ENCODE results near the gene SDHA. TPM values are rescaled to one million over a fixed set of nuclear protein-coding genes. Genes with fewer than 3 reads are reported as not detected.
A peak's percentile ranks its signal among the peaks of the same experiment; 100 is the strongest.

Gene SDHA
- total and polyA plus RNA-seq, 4 donors: 60.0 to 105 (median 91.4) TPM

- Histone ChIP-seq H3K9me3 (ENCODE audit: control insufficient read depth in 4 of 4, insufficient read depth in 3 of 4, low read length in 3 of 4) (no peaks in the 10 kb centered on the region), H3K4me3 (no peak overlapping the region), H3K36me3 (ENCODE audit: control insufficient read depth in 4 of 4, insufficient read depth in 4 of 4, low read length in 4 of 4) (peaks cover 0 to 26% (median 6%) of the 10 kb centered on the region in 4 donors), H3K27me3 (ENCODE audit: control insufficient read depth in 3 of 3, insufficient read depth in 3 of 3, low read length in 2 of 3) (no peaks in the 10 kb centered on the region), H3K4me1 (ENCODE audit: control insufficient read depth in 5 of 5, insufficient read depth in 5 of 5, low read length in 5 of 5) (peaks cover 0 to 5% (median 0%) of the 10 kb centered on the region in 5 donors), H3K27ac (ENCODE audit: low read depth in 1 of 2, low read length in 1 of 2) (no peak overlapping the region), H3K9ac (ENCODE audit: insufficient read depth in 1 of 2, low read length in 2 of 2) (no peak overlapping the region)
- WGBS, 2 donors: 94 to 95% methylated on average over 30 of the region's 30 CpGs
- no peak for DNase-seq
- no peak for ATAC-seq (ENCODE audit: insufficient read depth, low FRiP score)
- TF ChIP-seq, protein P1, sequence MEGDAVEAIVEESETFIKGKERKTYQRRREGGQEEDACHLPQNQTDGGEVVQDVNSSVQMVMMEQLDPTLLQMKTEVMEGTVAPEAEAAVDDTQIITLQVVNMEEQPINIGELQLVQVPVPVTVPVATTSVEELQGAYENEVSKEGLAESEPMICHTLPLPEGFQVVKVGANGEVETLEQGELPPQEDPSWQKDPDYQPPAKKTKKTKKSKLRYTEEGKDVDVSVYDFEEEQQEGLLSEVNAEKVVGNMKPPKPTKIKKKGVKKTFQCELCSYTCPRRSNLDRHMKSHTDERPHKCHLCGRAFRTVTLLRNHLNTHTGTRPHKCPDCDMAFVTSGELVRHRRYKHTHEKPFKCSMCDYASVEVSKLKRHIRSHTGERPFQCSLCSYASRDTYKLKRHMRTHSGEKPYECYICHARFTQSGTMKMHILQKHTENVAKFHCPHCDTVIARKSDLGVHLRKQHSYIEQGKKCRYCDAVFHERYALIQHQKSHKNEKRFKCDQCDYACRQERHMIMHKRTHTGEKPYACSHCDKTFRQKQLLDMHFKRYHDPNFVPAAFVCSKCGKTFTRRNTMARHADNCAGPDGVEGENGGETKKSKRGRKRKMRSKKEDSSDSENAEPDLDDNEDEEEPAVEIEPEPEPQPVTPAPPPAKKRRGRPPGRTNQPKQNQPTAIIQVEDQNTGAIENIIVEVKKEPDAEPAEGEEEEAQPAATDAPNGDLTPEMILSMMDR (IDR thresholded peaks at IDR 0.05; ENCODE audit: control extremely low read depth, extremely low read depth): no peak
Measured at GRCh38 chr5:204966-205670, 13.0 kb upstream of the SDHA start.

- Histone ChIP-seq H3K27ac (ENCODE audit: low read depth in 1 of 2, low read length in 1 of 2) (peak overlapping the region in 1 of 2 donors; percentile 74), H3K9ac (ENCODE audit: insufficient read depth in 1 of 2, low read length in 2 of 2) (no peak overlapping the region), H3K9me3 (ENCODE audit: control insufficient read depth in 4 of 4, insufficient read depth in 3 of 4, low read length in 3 of 4) (no peaks in the 10 kb centered on the region), H3K27me3 (ENCODE audit: control insufficient read depth in 3 of 3, insufficient read depth in 3 of 3, low read length in 2 of 3) (no peaks in the 10 kb centered on the region), H3K4me3 (no peak overlapping the region), H3K4me1 (ENCODE audit: control insufficient read depth in 5 of 5, insufficient read depth in 5 of 5, low read length in 5 of 5) (peaks cover 0 to 5% (median 0%) of the 10 kb centered on the region in 5 donors), H3K36me3 (ENCODE audit: control insufficient read depth in 4 of 4, insufficient read depth in 4 of 4, low read length in 4 of 4) (peaks cover 0 to 26% (median 6%) of the 10 kb centered on the region in 4 donors)
- ATAC-seq (ENCODE audit: insufficient read depth, low FRiP score) (no peak), DNase-seq (no peak)
- WGBS, 2 donors: 82 to 94% methylated on average over 11 of the region's 11 CpGs
- TF ChIP-seq, protein P1 (IDR thresholded peaks at IDR 0.05; ENCODE audit: control extremely low read depth, extremely low read depth): no peak
Measured at GRCh38 chr5:206406-206805, 11.7 kb upstream of the SDHA start.

DNA sequence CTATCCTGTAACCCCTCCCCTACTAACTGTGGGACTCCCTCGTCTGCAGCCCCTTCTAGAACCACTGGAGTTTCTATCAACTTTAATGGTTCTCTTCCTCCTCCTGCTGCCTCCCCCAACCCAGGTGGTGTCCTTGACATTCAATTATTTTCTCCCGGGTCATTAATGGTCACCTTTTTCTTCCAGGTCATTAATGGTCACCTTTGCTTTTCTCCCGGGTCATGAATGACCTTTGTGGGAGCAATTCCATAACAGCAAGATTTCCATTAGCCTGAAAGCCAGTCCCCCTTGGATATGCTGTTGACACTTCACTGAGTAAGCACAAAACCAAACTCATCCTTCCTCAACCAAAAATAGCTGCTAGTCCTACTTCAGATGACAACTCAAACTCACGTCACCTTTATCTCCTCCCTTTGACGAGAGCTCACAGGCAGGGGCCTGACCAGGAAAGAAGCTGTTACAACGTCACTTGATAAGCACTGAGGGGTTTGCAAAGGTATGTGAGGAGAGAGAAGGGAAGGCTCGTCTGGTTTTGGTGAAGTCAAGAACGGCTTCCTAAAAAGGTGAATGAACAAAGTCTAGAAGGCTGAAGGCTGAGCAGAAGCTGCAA, 11.1 kb upstream of the SDHA start:
- TF ChIP-seq, protein P1 (IDR thresholded peaks at IDR 0.05; ENCODE audit: control extremely low read depth, extremely low read depth): no peak
- no peak overlapping the region for H3K4me3 ChIP-seq
- peaks cover 0 to 5% (median 0%) of the 10 kb centered on the region in 5 donors for H3K4me1 ChIP-seq (ENCODE audit: control insufficient read depth in 5 of 5, insufficient read depth in 5 of 5, low read length in 5 of 5)
- H3K27me3 ChIP-seq (ENCODE audit: control insufficient read depth in 3 of 3, insufficient read depth in 3 of 3, low read length in 2 of 3): no peaks in the 10 kb centered on the region
- H3K9ac ChIP-seq (ENCODE audit: insufficient read depth in 1 of 2, low read length in 2 of 2): no peak overlapping the region
- no peaks in the 10 kb centered on the region for H3K9me3 ChIP-seq (ENCODE audit: control insufficient read depth in 4 of 4, insufficient read depth in 3 of 4, low read length in 3 of 4)
- peak overlapping the region in 1 of 2 donors; percentile 74 for H3K27ac ChIP-seq (ENCODE audit: low read depth in 1 of 2, low read length in 1 of 2)
- peaks cover 0 to 26% (median 6%) of the 10 kb centered on the region in 4 donors for H3K36me3 ChIP-seq (ENCODE audit: control insufficient read depth in 4 of 4, insufficient read depth in 4 of 4, low read length in 4 of 4)
- 84 to 92% methylated on average over 8 of the region's 8 CpGs for WGBS, 2 donors
- ATAC-seq (ENCODE audit: insufficient read depth, low FRiP score) (no peak), DNase-seq (no peak)
